ENCODE measurements around the gene C6. TPM values are rescaled to one million over a fixed set of nuclear protein-coding genes. Genes with fewer than 3 reads are reported as not detected.

The C6 gene
- total and polyA plus RNA-seq, 12 donors: 0.83 to 6.1 (median 1.8) TPM

- no peak for TF ChIP-seq CTCF (IDR thresholded peaks at IDR 0.05)
- no peak for TF ChIP-seq POLR2A (IDR thresholded peaks at IDR 0.05)
- H3K9me3 ChIP-seq (replicated peaks in 1 of 3): no peaks in the 10 kb centered on the region
- H3K36me3 ChIP-seq (replicated peaks in 1 of 2): no peaks in the 10 kb centered on the region
- H3K27ac ChIP-seq: no peak overlapping the region
- WGBS, 4 donors: 74 to 89% (median 81%) methylated on average over 2 of the region's 2 CpGs
- no peaks in the 10 kb centered on the region for H3K4me1 ChIP-seq (replicated peaks in 1 of 2)
- DNase-seq: no peak
- H3K4me3 ChIP-seq: no peak overlapping the region
- no peaks in the 10 kb centered on the region for H3K27me3 ChIP-seq
- intact Hi-C loops (cut with DNase I): no loop called here
These were observed 12.8 kb downstream of the C6 start for GRCh38 chr5:41200506-41200905.

- no peaks in the 10 kb centered on the region for H3K4me1 ChIP-seq (replicated peaks in 1 of 2)
- no peak for TF ChIP-seq POLR2A (IDR thresholded peaks at IDR 0.05)
- no peak for TF ChIP-seq CTCF (IDR thresholded peaks at IDR 0.05)
- H3K27ac ChIP-seq: no peak overlapping the region
- H3K27me3 ChIP-seq: no peaks in the 10 kb centered on the region
- no peaks in the 10 kb centered on the region for H3K9me3 ChIP-seq (replicated peaks in 1 of 3)
- no peaks in the 10 kb centered on the region for H3K36me3 ChIP-seq (replicated peaks in 1 of 2)
- H3K4me3 ChIP-seq: no peak overlapping the region
- intact Hi-C loops (cut with DNase I): no loop called here
- WGBS, 4 donors: 48 to 70% (median 58%) methylated on average over 3 of the region's 3 CpGs
- no peak for DNase-seq
These were observed 13.7 kb downstream of the C6 start for GRCh38 chr5:41199660-41200059.

GRCh38 chr5:41196197-41196596, 17.1 kb downstream of the C6 start:
- TF ChIP-seq CTCF (IDR thresholded peaks at IDR 0.05): no peak
- TF ChIP-seq POLR2A (IDR thresholded peaks at IDR 0.05): no peak
- H3K4me1 ChIP-seq (replicated peaks in 1 of 2): peaks cover 0 to 12% of the 10 kb centered on the region in 2 donors
- no peaks in the 10 kb centered on the region for H3K27me3 ChIP-seq
- intact Hi-C loops (cut with DNase I): no loop called here
- H3K27ac ChIP-seq: no peak overlapping the region
- H3K4me3 ChIP-seq: no peak overlapping the region
- no peaks in the 10 kb centered on the region for H3K36me3 ChIP-seq (replicated peaks in 1 of 2)
- WGBS, 4 donors: 92 to 96% (median 93%) methylated on average over 2 of the region's 2 CpGs
- no peak for DNase-seq
- no peaks in the 10 kb centered on the region for H3K9me3 ChIP-seq (replicated peaks in 1 of 3)

- no peaks in the 10 kb centered on the region for H3K36me3 ChIP-seq (replicated peaks in 1 of 2)
- no peaks in the 10 kb centered on the region for H3K27me3 ChIP-seq
- DNase-seq: no peak
- no peak overlapping the region for H3K4me3 ChIP-seq
- H3K4me1 ChIP-seq (replicated peaks in 1 of 2): peaks cover 0 to 12% of the 10 kb centered on the region in 2 donors
- no peak for TF ChIP-seq POLR2A (IDR thresholded peaks at IDR 0.05)
- no peak for TF ChIP-seq CTCF (IDR thresholded peaks at IDR 0.05)
- H3K9me3 ChIP-seq (replicated peaks in 1 of 3): no peaks in the 10 kb centered on the region
- intact Hi-C loops (cut with DNase I): no loop called here
- 96 to 100% (median 98%) methylated on average over 1 of the region's 1 CpG for WGBS, 4 donors
- peak overlapping the region in 2 of 5 donors; percentile 44 to 65 for H3K27ac ChIP-seq
These were observed 18.1 kb downstream of the C6 start for GRCh38 chr5:41195228-41195627.

Data from adrenal gland (tissue), 12 donors.